CD1c-positive myeloid dendritic cell (primary cell): ENCODE results near the gene RPS21.

Source experiments
- DNase-seq: peaks from one replicate; pipeline ENCODE4 v3.0.0-alpha.2; 2016; ENCODE audit errors: extremely low spot score

The RPS21 gene

DNA sequence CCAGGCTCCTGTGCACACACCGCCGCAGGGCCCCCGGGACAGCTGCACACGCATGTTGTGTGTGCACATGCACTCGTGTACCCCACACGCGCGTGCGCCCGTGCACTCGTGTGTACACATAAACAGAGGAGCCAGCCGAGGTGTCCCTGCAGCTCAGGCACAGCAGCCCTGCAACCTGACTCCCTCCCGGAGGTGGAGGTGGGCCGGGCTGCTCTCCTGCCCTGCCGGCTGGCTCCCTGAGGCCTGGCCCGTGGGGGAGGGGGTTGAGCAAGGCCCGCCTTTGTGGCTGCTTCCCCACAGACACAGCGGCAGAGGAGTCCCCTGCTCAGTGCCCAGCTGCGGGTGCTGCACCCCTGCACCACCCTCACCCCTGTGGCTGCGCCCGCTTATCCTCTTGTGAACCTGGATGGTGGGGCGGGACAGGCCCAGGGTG lies 39.8 kb downstream of the RPS21 start:
- no peak for DNase-seq

DNA sequence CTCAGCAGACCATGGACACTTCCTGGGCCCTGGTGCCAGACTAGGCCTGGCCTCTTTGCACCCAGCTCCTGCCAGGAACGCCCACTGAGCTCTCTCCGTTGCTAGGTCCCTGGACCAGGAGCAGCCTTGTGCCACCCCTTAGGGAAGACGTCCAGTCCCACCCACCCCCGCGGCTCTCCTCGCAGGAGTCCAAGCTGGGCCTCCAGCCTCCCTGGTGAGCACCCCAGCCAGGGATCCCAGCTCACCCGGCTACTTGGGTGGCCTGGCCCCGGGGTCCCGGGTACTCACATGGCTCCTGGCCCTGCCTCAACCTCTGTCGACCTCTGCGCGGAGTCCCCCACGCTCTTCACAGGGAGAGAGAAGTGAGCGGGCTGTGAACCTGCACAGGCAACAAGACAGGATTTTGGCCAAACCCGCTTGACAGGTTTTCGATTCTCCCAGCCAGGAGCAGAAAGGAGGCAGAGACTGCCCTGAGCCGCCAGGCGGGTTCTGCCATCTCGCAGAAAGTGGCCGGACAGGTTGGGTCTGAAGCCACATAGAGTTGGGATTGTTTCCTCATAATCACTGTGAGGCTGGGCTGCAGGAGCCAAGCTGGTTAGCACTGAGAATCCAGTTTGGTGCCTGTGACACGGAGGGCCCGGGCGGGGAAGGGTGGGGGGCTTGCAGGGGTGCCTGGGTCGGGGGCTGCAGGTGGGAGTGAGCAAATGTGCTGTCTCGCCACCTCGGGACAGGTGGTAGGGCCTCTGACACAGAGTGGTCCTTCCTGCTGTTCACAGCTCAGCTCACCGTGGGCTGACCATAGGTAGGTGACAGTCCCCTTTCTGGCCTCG lies 40.5 kb downstream of the RPS21 start, which contains the start of gene RBBP8NL:
TSS of gene RBBP8NL (minus strand) at position 368 of the 830 bp plus-strand sequence. CDS start 7,892 bp downstream, outside the sequence.
- DNase-seq, result no peak

DNA sequence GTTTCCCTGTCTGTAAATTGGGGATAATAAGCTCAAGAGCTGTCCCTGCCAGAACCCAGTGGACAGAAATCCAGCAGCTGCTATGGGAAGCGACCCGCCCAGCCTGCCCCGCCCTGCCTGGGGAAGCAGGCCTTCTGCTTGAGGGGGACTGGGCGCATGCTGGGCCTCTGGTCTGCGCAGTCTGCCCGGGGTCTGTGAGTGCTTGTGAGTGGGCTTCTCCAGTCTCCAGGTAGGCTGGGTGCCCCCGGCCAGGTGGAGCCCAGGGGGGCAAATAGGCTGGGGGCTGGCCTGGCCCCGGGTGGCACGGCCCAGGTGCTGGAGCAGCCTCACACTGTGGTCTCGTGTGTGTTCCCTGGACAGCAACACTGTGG lies 41.1 kb downstream of the RPS21 start:
- no peak for DNase-seq

DNA sequence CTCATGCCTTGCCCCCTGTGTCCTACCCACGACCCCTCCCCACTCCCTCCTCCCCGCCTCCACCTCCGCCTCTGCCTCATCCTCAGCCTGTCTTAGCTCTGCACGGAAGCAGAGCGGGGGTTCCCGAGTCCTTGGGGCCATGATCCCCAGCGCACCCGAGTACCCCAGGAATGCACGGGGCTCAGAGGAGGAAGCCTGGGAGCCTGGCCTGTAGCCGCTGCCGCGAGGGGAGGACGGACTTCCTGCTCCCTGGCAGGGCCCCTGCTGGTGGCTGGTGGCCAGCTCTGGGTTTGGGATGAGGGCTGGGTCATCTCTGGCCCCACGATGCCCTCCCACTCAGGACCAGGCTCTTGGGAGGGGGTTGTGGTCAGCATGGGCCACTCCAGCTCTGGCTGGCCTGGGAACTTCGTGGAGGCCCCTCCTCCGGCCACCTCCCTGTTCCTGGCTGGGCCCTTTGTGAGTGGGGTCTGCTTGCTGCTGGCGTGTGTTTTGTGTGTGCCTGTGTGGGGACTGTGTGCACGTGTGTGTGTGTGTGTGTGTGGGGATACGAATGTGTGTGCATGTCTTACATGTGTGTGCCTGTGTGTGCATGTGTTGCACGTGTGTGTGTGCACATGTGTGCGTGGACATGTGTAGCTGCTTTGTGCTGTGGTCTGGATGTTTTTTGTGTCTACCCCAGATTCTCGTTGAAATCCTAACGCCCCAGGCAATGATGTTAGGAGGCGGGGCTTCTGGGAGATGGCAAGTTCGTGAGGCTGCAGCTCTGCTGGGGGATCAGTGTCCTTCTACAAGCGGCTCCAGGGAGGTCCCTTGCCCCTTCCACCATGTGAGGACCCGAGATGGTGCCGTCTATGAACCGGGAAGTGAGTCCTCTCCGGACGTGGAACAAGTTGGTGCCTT lies 41.7 kb downstream of the RPS21 start:
- DNase-seq, result no peak

DNA sequence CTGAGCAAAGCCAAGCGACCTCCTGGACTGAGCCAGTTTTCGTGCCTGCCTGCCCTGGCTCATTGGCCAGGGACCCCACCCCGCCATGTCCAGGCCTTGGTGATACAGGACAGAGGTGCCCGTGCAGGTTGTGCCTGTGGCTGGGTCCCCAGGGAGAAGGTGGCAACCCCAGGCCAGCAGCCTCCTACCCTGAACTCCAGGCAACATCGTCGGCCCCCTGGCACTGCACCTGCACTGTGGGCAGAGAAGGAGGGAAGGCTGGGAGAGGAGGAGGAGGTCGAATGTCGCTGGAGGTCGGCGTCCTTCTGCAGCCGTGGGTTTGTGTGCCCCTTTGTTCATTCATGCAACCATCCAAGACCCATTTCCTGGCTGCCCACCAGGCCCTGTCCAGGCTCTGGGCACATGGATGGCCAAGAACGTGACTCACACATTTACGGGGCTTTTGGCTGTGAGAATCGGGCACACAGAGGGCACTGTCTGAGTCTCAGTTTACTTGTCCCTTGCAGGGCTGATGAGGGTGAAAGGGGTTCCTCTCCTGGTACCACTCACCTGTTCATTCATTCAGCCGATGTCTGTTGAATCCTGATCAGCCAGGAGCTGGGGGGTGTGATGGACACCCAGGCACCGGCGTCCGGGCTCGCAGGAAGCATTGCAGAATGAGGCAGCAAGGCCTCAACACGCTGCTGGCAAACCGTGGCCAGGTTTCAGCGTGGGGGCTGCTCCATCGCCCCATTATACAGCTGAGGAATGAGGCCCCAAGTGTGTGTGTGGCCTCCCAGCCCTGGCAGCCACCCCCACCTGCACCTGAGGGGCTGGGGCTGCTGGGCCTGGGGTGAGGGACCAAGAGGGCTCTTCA lies 42.8 kb downstream of the RPS21 start:
- DNase-seq, result no peak

DNA sequence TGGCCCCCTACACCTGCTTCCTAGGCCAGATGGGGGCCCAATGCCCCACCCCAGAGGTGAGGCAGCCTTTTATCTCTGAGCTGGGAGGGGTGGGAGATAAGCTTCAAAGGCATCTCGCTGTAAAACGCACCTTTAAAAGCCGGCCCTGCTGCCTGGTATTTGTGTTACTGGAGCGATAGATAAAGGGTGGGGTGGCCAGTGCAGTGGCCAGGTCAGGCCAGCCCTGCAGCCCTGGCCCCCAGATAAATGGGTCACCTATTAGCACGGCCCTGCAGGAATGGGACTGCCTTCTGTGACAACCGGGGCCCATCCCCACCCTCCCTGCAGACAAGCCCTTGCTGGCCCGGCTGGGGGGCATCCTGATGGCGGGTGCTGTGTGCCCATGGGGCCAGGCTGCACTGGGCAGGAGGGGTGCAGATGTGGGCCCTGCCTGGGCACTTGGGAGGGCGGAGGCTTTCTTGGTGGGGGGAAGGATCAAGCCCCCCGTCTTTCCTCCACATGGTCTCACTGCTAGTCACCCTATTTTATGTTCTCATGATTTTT lies 43.5 kb downstream of the RPS21 start:
- no peak for DNase-seq

DNA sequence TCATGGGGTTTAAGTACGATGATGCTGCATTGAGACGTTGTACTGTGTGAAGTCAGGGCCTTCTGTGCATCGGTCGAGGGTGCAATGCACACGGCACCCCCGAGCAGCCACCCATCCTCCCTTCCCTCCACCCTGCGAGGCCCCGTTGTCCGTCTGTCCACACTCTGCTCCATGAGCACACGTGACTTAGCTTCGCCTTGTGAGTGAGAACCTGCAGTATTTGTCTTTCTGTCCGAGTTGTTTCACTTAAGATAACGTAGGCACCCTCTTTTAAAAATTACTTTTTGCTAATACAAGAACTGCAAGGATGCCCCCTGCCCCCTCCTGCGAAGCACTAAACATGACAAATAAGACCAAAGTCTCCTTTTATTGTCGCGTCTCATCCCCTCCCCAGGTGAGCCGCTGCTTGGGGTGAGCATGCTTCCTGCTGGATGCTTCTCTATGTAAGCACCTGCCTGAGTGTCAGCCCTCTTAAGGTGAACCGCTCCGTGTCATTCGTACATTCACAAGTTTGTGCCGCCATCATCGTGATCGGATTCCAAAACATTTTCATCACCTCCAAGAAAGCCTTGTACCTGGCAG lies 44.1 kb downstream of the RPS21 start:
- no peak for DNase-seq

DNA sequence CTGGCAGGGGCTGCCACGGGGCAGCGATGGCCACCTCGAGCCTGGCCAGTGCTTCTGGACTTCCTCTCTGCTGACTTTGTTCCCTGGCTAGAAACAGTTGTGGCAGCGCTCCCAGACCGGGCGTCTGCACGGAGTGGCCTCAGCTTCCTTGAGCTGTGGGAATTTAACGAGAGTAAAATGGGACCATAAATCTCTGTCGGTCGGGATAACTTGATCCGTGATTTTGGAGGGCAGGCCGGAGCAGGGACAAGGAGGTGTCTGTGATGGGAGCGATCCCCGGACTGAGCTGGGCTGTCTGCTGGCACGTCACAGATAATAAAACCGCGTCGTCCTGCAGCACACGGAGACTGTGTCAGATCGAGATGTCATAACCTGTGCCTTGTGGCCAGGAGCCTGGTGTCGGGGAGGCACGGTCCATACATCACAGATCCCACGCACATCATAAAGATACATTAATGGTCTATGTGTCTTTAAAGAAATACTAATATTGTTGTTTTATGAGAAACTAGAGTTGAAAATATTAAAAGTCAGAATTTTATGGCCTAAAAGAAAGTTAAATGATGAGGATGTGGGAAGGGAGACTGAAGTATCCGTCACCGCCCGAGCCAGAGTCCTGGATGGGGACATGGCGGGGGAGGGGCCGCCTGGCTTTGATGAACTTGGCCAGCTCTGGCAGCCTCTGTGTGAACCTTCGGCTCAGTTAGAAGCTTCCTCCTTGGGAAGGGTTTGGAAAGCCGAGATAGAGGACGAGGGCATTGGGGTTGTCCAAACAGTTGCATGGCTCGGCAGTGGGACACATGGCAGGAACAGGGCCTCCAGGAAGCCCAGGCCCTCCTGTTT lies 47.0 kb downstream of the RPS21 start:
- no peak for DNase-seq

DNA sequence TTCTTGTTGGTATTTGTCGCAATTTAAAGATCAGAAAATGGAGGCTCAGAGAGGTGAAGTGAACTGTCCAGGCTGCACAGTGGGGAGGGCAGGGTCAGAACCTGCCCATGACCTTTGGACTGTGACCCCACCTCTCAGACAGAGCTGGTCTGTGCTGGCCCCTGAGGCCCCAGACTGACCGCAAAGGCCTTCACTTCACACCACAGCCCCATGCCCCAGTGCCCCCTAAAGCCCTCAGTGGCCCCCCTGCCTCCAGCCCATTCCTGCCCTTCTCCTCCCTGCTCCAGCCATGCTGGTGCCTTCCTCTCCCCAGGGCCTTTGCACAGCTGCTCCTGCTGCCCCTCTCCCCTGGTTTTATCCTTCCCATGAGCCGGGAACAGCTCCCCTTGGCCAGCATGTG lies 49.8 kb downstream of the RPS21 start:
- no peak for DNase-seq

DNA sequence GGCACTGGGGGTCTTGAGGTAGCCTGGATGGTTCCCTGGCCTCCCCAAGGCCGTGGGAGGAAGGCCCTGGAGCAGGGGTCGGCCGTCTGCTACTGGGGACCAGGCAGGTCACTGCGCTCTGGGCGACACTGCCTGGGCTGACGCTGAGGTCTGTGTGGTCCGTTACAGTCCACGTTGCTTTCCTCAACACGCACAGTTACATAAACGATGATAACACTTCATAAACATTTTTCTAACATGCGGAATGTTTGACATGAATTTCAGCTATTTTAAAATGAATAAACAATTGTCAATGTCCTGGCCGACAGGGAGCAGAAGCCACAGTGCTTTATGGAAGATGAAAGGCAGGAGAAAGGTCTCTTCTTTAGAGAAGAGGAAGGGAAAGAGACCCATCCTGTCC lies 50.6 kb downstream of the RPS21 start:
- no peak for DNase-seq

DNA sequence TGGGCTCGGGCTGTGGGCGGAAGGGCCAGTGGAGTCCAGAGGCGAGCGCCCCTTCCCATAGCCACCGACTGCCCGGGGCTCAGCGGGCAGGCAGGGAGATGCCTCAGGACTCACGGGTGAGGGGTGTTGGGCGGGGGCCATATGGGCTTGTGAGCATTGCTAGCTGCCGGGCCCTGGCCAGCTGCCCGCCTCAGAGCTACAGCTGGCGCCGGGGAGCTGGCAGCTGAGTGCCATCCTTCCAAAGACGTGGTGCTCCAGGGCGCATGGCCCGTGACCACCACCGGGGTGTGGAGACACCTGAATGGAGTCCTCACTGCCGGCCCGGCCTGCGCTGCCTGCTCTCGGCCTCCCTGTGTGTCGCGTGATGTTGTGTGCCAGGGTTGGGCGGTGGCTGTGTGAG lies 51.0 kb downstream of the RPS21 start:
- DNase-seq, result no peak
